IMR-90 (cell line): Measurements from ENCODE around the gene TSN. TPM values are rescaled to one million over a fixed set of nuclear protein-coding genes. Genes with fewer than 3 reads are reported as not detected.

ENCODE experiments used
- ATAC-seq: fragments of 200-7000 bp; cut with Tn5 transposase; 2 replicates; pipeline ENCODE4 v1.9.1; 2020; ENCODE audit warnings: low read depth, mild to moderate bottlenecking, moderate library complexity
- BruUV-seq: library from RNA; stranded (reverse); fragments of 400-500 nt; replicated peaks from 2 replicates; lab custom pipeline; 2021; lab: Mats Ljungman, UMichigan
- CTCF ChIA-PET: fragments of 300-600 bp; formaldehyde crosslinking; extraction: SDS; loops from one replicate; lab custom pipeline; 2021; ENCODE audit warnings: antibody characterized with exemption; lab: Yijun Ruan, JAX
- POLR2A ChIA-PET: fragments of 300-600 bp; sonication (Branson Sonifier 250); formaldehyde crosslinking; loops from one replicate; lab custom pipeline; 2022; ENCODE audit warnings: antibody characterized with exemption; ENCODE audit not compliant: unreplicated experiment; lab: Charles Lee
- DNase-seq: peaks from one replicate; pipeline ENCODE4 v3.0.0; 2013
- H2AFZ ChIP-seq: replicated peaks from 2 replicates; pipeline ENCODE3; 2013; ENCODE audit warnings: low read length, mild to moderate bottlenecking; ENCODE audit not compliant: poor library complexity
- H2AK5ac ChIP-seq: 2 replicates; pipeline ENCODE4 v1.6.1; 2013; ENCODE audit warnings: low read depth, low read length, inconsistent platforms
- H2AK9ac ChIP-seq: replicated peaks from 2 replicates; pipeline ENCODE3; 2013; ENCODE audit warnings: mild to moderate bottlenecking, low read depth, low read length, moderate library complexity; ENCODE audit not compliant: poor library complexity
- H2BK120ac ChIP-seq: 2 replicates; pipeline ENCODE4 v1.6.1; 2013; ENCODE audit warnings: low read depth, low read length, inconsistent platforms
- H2BK15ac ChIP-seq: 3 replicates; pipeline ENCODE4 v1.6.1; 2013; ENCODE audit warnings: low read depth, low read length, inconsistent platforms
- H2BK20ac ChIP-seq: 2 replicates; pipeline ENCODE4 v1.6.1; 2013; ENCODE audit warnings: low read depth, mild to moderate bottlenecking, inconsistent platforms, low read length, moderate library complexity
- H2BK5ac ChIP-seq: 2 replicates; pipeline ENCODE4 v1.6.1; 2013; ENCODE audit warnings: mild to moderate bottlenecking, low read depth, low read length, inconsistent platforms; ENCODE audit not compliant: poor library complexity, severe bottlenecking
- H3K14ac ChIP-seq: replicated peaks from 2 replicates; pipeline ENCODE4 v1.6.1; 2013; ENCODE audit warnings: low read depth, low read length, inconsistent platforms
- H3K18ac ChIP-seq: 2 replicates; pipeline ENCODE4 v1.6.1; 2013; ENCODE audit warnings: low read depth, low read length, control low read depth
- H3K23ac ChIP-seq: 2 replicates; pipeline ENCODE4 v1.6.1; 2013; ENCODE audit warnings: low read depth, low read length, inconsistent platforms
- H3K27ac ChIP-seq: 2 replicates; pipeline ENCODE4 v1.5.1; 2013; ENCODE audit warnings: mild to moderate bottlenecking, control low read depth, low read length; ENCODE audit not compliant: insufficient read depth
- H3K27me3 ChIP-seq: 2 replicates; pipeline ENCODE4 v1.6.1; 2013; ENCODE audit warnings: low read length; ENCODE audit not compliant: control insufficient read depth, insufficient read depth
- H3K36me3 ChIP-seq: 2 replicates; pipeline ENCODE4 v1.6.1; 2013; ENCODE audit warnings: low read length, mixed read lengths; ENCODE audit not compliant: control insufficient read depth, insufficient read depth
- H3K4ac ChIP-seq: 2 replicates; pipeline ENCODE4 v1.6.1; 2013; ENCODE audit warnings: low read depth, low read length, inconsistent platforms
- H3K4me1 ChIP-seq: 2 replicates; pipeline ENCODE4 v1.6.1; 2013; ENCODE audit warnings: low read length, mixed read lengths; ENCODE audit not compliant: control insufficient read depth, insufficient read depth
- H3K4me2 ChIP-seq: 2 replicates; pipeline ENCODE4 v1.6.1; 2013; ENCODE audit warnings: low read depth, mild to moderate bottlenecking, control low read depth, low read length, moderate library complexity
- H3K4me3 ChIP-seq: 2 replicates; pipeline ENCODE4 v1.5.1; 2013; ENCODE audit warnings: low read depth, mild to moderate bottlenecking, control low read depth, low read length, moderate library complexity; ENCODE audit not compliant: insufficient read depth
- H3K56ac ChIP-seq: 2 replicates; pipeline ENCODE4 v1.6.1; 2013; ENCODE audit warnings: low read length, inconsistent platforms; ENCODE audit not compliant: insufficient read depth; ENCODE audit errors: extremely low read depth
- H3K79me1 ChIP-seq, 2 experiments: 2 replicates each; pipeline ENCODE4 v1.6.1; 2013; ENCODE audit warnings: low read length in 2 of 2, inconsistent platforms in 1 of 2, low read depth in 1 of 2
- H3K9ac ChIP-seq: 2 replicates; pipeline ENCODE4 v1.6.1; 2013; ENCODE audit warnings: low read depth, low read length, control low read depth
- H3K9me1 ChIP-seq: 2 replicates; pipeline ENCODE4 v1.6.1; 2013; ENCODE audit warnings: low read length, inconsistent platforms; ENCODE audit not compliant: insufficient read depth
- H3K9me3 ChIP-seq: 2 replicates; pipeline ENCODE4 v1.6.1; 2013; ENCODE audit warnings: low read length; ENCODE audit not compliant: control insufficient read depth, insufficient read depth
- H4K20me1 ChIP-seq: 2 replicates; pipeline ENCODE4 v1.6.1; 2013; ENCODE audit warnings: low read length, inconsistent platforms; ENCODE audit not compliant: insufficient read depth
- H4K5ac ChIP-seq: 2 replicates; pipeline ENCODE4 v1.6.1; 2013; ENCODE audit warnings: mild to moderate bottlenecking, low read depth, low read length, control low read depth
- H4K8ac ChIP-seq, 2 experiments: 2 replicates each; pipeline ENCODE4 v1.6.1; 2013; ENCODE audit warnings: low read depth in 2 of 2, low read length in 2 of 2, control low read depth in 1 of 2, inconsistent platforms in 1 of 2
- H4K91ac ChIP-seq: 2 replicates; pipeline ENCODE4 v1.6.1; 2013; ENCODE audit warnings: low read depth, low read length, inconsistent platforms; ENCODE audit not compliant: insufficient read depth
- RFX5 ChIP-seq: IDR thresholded peaks from 2 replicates; pipeline ENCODE4 v1.8.0; 2012; ENCODE audit warnings: low read depth, mild to moderate bottlenecking, low read length, moderate library complexity
- WGBS, 2 experiments: methylation state at CpG; one replicate each; pipeline versions ENCODE4 v1.1.5 to v1.1.7; 2013; ENCODE audit warnings: missing lambda C conversion rate in 2 of 2; ENCODE audit not compliant: insufficient read length in 1 of 2; ENCODE audit errors: extremely low coverage in 2 of 2; 5-methylcytosine and 5-hydroxymethylcytosine counted together
- dilution Hi-C: fragments of 300-500 bp; cut with HindIII; formaldehyde crosslinking; loops from one replicate; pipeline ENCODE4 v1.14.3; 2018; ENCODE audit warnings: low sequenced_read_pairs; ENCODE audit not compliant: unreplicated experiment
- in situ Hi-C: fragments of 300-500 bp; cut with MboI; formaldehyde crosslinking; loops from 3 replicates; pipeline ENCODE4 v1.14.3; 2019; ENCODE audit warnings: low sequenced_read_pairs, inconsistent platforms, mixed read lengths
- intact Hi-C: fragments of 100-400 bp; cut with micrococcal nuclease; formaldehyde crosslinking; loops from 2 replicates; pipeline ENCODE4 v1.10.0; 2022
- polyA plus RNA-seq, 3 experiments: library from polyadenylated mRNA; depleted of rRNA; stranded (reverse); fragments of >200 nt; gene quantifications; 2 replicates each; pipeline ENCODE4 v1.2.3, GENCODE V29; 2012; ENCODE audit warnings: low replicate concordance in 1 of 3
- total RNA-seq: library from RNA; depleted of rRNA; stranded (reverse); fragments of >200 nt; gene quantifications from 2 replicates; pipeline ENCODE4 v1.2.3, GENCODE V29; 2012

Gene TSN
- total and polyA plus RNA-seq, 2 of the 4 experiments (the other 2 are of a cell fraction): 31.0 to 56.3 TPM

DNA sequence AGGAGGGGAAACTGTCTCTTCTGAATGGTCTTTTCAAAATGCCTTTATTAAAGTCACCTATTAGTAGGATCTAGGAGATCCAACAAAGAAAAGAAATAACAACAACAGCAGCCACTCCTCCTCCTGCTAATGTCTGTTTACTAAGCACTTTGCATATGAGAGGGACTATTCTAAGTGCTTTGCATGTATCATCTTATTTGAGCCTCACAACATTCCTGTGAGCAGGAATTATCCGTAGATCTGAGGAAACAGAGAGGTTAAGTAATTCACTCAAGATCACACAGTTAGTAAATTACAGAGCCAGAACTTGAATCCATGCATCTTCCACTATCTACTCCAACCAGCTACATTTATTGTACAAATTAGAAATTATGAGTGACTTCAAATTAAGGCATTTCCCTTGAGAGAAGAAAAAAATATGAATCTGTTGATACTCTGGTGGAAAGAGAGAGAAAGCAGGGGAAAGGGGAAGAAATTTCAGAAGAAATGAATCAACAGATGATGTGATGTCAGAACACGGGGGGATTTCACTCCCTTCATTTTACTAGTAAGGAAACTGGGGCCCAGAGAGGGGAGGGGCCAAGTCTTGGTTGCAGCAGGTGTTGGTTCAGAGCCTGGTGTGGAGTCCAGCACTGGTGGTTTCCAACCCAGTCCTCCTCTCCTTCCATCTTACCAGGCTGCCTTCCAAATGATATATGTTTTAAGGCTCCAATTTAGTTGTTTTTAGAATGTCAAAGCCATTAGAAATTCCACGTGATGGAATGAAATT, 49.7 kb downstream of the TSN start:
- no peak for ATAC-seq
- Histone ChIP-seq H3K4me3 (no peak overlapping the region), H2BK5ac (no peak overlapping the region), H3K4me1 (no peaks in the 10 kb centered on the region), H3K23ac (no peak overlapping the region), H3K4ac (no peak overlapping the region), H3K9ac (no peak overlapping the region), H2BK120ac (no peak overlapping the region), H3K9me1 (no peaks in the 10 kb centered on the region), H4K91ac (no peak overlapping the region), H2AFZ (no peak overlapping the region), H2AK9ac (no peak overlapping the region), H4K8ac (no peak overlapping the region), H4K5ac (no peak overlapping the region), H3K27ac (no peak overlapping the region), H3K9me3 (no peaks in the 10 kb centered on the region), H2BK20ac (no peak overlapping the region), H3K27me3 (peaks cover 13% of the 10 kb centered on the region), H3K36me3 (no peaks in the 10 kb centered on the region), H4K20me1 (no peaks in the 10 kb centered on the region), H2BK15ac (no peak overlapping the region), H3K14ac (no peak overlapping the region), H3K79me1 (no peaks in the 10 kb centered on the region), H3K4me2 (no peak overlapping the region), H3K56ac (no peak overlapping the region), H2AK5ac (no peak overlapping the region), H3K18ac (no peak overlapping the region)
- no peak for TF ChIP-seq RFX5
- no TSS peak for BruUV-seq
- WGBS, 2 experiments: no CpG with 5 or more reads among the region's 3 CpGs
- ChIA-PET CTCF (interaction anchor here (0.6 kb wide), 1 partner anchor 381 kb away, joined by 3 read pairs; no protein-coding TSS in a partner anchor), POLR2A (no interaction called here)
- DNase-seq: no peak
- dilution Hi-C loops: no loop called here
- in situ Hi-C loops: loop anchor here (25.0 kb wide), 1 partner anchor 657 kb away; no protein-coding TSS in a partner anchor
- intact Hi-C loops: no loop called here
